ENCODE measurements around the gene MICB. TPM values are rescaled to one million over a fixed set of nuclear protein-coding genes. Genes with fewer than 3 reads are reported as not detected.
A peak's percentile ranks its signal among the peaks of the same experiment; 100 is the strongest.

The MICB gene
- total and polyA plus RNA-seq, 9 of the 15 experiments (the other 6 are each of a cell fraction or from before 2014, with no cell fraction given), result 13.3 to 34.5 (median 19.8) TPM

DNA sequence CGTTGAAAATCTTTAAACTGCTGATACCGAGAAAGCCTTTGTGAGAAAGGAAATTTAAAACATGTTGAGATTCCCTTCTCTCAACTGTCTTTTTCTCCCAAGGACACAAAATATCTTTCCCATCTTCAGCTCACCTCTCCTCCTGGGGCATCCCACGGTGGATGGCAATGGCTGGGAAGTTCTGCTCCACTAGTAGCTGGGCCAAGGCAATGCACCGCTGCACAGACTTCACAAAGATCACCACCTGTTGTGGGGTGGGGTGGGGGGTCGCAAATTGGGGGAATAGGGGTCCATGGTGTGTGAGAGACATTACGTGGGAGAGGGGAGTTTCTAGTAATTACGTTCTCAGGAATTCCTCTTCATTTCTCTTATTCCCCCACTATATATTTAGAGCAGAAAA lies 33.2 kb downstream of the MICB start (continued):
- TF ChIP-seq, protein P1, sequence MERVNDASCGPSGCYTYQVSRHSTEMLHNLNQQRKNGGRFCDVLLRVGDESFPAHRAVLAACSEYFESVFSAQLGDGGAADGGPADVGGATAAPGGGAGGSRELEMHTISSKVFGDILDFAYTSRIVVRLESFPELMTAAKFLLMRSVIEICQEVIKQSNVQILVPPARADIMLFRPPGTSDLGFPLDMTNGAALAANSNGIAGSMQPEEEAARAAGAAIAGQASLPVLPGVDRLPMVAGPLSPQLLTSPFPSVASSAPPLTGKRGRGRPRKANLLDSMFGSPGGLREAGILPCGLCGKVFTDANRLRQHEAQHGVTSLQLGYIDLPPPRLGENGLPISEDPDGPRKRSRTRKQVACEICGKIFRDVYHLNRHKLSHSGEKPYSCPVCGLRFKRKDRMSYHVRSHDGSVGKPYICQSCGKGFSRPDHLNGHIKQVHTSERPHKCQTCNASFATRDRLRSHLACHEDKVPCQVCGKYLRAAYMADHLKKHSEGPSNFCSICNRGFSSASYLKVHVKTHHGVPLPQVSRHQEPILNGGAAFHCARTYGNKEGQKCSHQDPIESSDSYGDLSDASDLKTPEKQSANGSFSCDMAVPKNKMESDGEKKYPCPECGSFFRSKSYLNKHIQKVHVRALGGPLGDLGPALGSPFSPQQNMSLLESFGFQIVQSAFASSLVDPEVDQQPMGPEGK (CRISPR knock-in tag; IDR thresholded peaks at IDR 0.05; ENCODE audit: borderline replicate concordance), result no peak
- TF ChIP-seq SUPT5H (IDR thresholded peaks at IDR 0.05), result peak; percentile 29; the same call in 1 of the 2 replicates
- TF ChIP-seq MTA3 (IDR thresholded peaks at IDR 0.05; ENCODE audit: borderline replicate concordance), result no peak
- TF ChIP-seq MEIS2 (IDR thresholded peaks at IDR 0.05; ENCODE audit: partially characterized antibody), result no peak
- TF ChIP-seq HDAC2 (IDR thresholded peaks at IDR 0.05), result no peak
- no peak for TF ChIP-seq HNRNPK (IDR thresholded peaks at IDR 0.05; ENCODE audit: low read depth, low read length, poor library complexity, severe bottlenecking)
- TF ChIP-seq, protein P2, sequence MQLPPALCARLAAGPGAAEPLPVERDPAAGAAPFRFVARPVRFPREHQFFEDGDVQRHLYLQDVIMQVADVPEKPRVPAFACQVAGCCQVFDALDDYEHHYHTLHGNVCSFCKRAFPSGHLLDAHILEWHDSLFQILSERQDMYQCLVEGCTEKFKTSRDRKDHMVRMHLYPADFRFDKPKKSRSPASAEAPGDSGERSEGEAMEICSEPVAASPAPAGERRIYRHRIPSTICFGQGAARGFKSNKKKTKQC (CRISPR knock-in tag; IDR thresholded peaks at IDR 0.05), result no peak
- no peak for TF ChIP-seq SMARCA5 (IDR thresholded peaks at IDR 0.05)
- TF ChIP-seq DDX20 (tag; IDR thresholded peaks at IDR 0.05; ENCODE audit: low read depth), result no peak
- no peak for TF ChIP-seq MAFK (IDR thresholded peaks at IDR 0.05; ENCODE audit: low read length)
- TF ChIP-seq, protein P3, sequence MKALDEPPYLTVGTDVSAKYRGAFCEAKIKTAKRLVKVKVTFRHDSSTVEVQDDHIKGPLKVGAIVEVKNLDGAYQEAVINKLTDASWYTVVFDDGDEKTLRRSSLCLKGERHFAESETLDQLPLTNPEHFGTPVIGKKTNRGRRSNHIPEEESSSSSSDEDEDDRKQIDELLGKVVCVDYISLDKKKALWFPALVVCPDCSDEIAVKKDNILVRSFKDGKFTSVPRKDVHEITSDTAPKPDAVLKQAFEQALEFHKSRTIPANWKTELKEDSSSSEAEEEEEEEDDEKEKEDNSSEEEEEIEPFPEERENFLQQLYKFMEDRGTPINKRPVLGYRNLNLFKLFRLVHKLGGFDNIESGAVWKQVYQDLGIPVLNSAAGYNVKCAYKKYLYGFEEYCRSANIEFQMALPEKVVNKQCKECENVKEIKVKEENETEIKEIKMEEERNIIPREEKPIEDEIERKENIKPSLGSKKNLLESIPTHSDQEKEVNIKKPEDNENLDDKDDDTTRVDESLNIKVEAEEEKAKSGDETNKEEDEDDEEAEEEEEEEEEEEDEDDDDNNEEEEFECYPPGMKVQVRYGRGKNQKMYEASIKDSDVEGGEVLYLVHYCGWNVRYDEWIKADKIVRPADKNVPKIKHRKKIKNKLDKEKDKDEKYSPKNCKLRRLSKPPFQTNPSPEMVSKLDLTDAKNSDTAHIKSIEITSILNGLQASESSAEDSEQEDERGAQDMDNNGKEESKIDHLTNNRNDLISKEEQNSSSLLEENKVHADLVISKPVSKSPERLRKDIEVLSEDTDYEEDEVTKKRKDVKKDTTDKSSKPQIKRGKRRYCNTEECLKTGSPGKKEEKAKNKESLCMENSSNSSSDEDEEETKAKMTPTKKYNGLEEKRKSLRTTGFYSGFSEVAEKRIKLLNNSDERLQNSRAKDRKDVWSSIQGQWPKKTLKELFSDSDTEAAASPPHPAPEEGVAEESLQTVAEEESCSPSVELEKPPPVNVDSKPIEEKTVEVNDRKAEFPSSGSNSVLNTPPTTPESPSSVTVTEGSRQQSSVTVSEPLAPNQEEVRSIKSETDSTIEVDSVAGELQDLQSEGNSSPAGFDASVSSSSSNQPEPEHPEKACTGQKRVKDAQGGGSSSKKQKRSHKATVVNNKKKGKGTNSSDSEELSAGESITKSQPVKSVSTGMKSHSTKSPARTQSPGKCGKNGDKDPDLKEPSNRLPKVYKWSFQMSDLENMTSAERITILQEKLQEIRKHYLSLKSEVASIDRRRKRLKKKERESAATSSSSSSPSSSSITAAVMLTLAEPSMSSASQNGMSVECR (CRISPR knock-in tag; IDR thresholded peaks at IDR 0.05), result no peak
- TF ChIP-seq POLR2A (conservative IDR thresholded peaks at IDR 0.05), result peak; percentile 23; the same call in 1 of the 2 replicates
- TF ChIP-seq YY1 (IDR thresholded peaks at IDR 0.05; ENCODE audit: borderline replicate concordance in 1 of 3, control insufficient read depth in 1 of 3, extremely low read depth in 1 of 3, insufficient read depth in 3 of 3, insufficient read length in 1 of 3, insufficient replicate concordance in 2 of 3, low read depth in 1 of 3, low read length in 2 of 3), result no peak
- no peak for TF ChIP-seq BCL6 (CRISPR knock-in tag; IDR thresholded peaks at IDR 0.05)
- no peak for TF ChIP-seq SRSF7 (optimal IDR thresholded peaks at IDR 0.05; ENCODE audit: low read depth, low read length)
- TF ChIP-seq CHD2 (IDR thresholded peaks at IDR 0.05; ENCODE audit: low read depth, low read length), result no peak
- peak; percentile 22; the same call in 1 of the 2 replicates for TF ChIP-seq POLR2AphosphoS5 (IDR thresholded peaks at IDR 0.05; ENCODE audit: control insufficient read depth, insufficient read depth, low read depth, low read length)
- TF ChIP-seq HDAC3 (IDR thresholded peaks at IDR 0.05; ENCODE audit: borderline replicate concordance, partially characterized antibody), result no peak
- TF ChIP-seq PRPF4 (IDR thresholded peaks at IDR 0.05; ENCODE audit: insufficient read depth, low read depth, low read length, poor library complexity, severe bottlenecking), result no peak
- TF ChIP-seq SRSF1 (IDR thresholded peaks at IDR 0.05; ENCODE audit: low read depth, low read length), result no peak

Data from K562 (cell line).